ENCODE data around the gene DCUN1D2.
"Not testable (repeated sequence)": the region's sequence is repeated elsewhere in the genome, so short reads cannot be mapped to it uniquely, and the experiment has no call there.

DCUN1D2 gene

GRCh38 chr13:113490496-113491417 is at the start of gene DCUN1D2:
TSS of gene DCUN1D2 (minus strand) at chr13:113490711. CDS start at chr13:113490669, 42 bp downstream.
- peak; percentile 69 for DNase-seq (ENCODE audit: low read depth)

GRCh38 chr13:113539822-113540221 is 49.3 kb upstream of the DCUN1D2 start:
- DNase-seq (ENCODE audit: low read depth): no peak

- no peak for DNase-seq (ENCODE audit: low read depth)
These were observed 48.7 kb upstream of the DCUN1D2 start for GRCh38 chr13:113539176-113539575.

- DNase-seq (ENCODE audit: low read depth): no peak
These were observed 48.2 kb upstream of the DCUN1D2 start for GRCh38 chr13:113538689-113539058.

- DNase-seq (ENCODE audit: low read depth): no peak
These were observed 47.6 kb upstream of the DCUN1D2 start for GRCh38 chr13:113537909-113538688.

- no peak for DNase-seq (ENCODE audit: low read depth)
These were observed 46.7 kb upstream of the DCUN1D2 start for GRCh38 chr13:113537205-113537604.

GRCh38 chr13:113536461-113537110 is 46.1 kb upstream of the DCUN1D2 start:
- no peak for DNase-seq (ENCODE audit: low read depth)

- DNase-seq (ENCODE audit: low read depth): no peak
These were observed 44.9 kb upstream of the DCUN1D2 start for GRCh38 chr13:113535381-113535781.

GRCh38 chr13:113534236-113534860 is 43.8 kb upstream of the DCUN1D2 start:
- no peak for DNase-seq (ENCODE audit: low read depth)

- DNase-seq (ENCODE audit: low read depth): no peak
These were observed 42.8 kb upstream of the DCUN1D2 start for GRCh38 chr13:113533161-113533840.

- no peak for DNase-seq (ENCODE audit: low read depth)
These were observed 41.8 kb upstream of the DCUN1D2 start for GRCh38 chr13:113532156-113532806.

GRCh38 chr13:113531041-113531873 is 40.7 kb upstream of the DCUN1D2 start:
- no peak for DNase-seq (ENCODE audit: low read depth)

- DNase-seq (ENCODE audit: low read depth): no peak
These were observed 38.3 kb upstream of the DCUN1D2 start for GRCh38 chr13:113528813-113529180.

GRCh38 chr13:113528101-113528812 is 37.7 kb upstream of the DCUN1D2 start:
- no peak for DNase-seq (ENCODE audit: low read depth)

- no peak for DNase-seq (ENCODE audit: low read depth)
These were observed 36.9 kb upstream of the DCUN1D2 start for GRCh38 chr13:113527272-113527958.

- DNase-seq (ENCODE audit: low read depth): no peak
These were observed 36.1 kb upstream of the DCUN1D2 start for GRCh38 chr13:113526466-113527220.

GRCh38 chr13:113522438-113522837 is 31.9 kb upstream of the DCUN1D2 start:
- not testable (repeated sequence) for DNase-seq (ENCODE audit: low read depth)

- no peak for DNase-seq (ENCODE audit: low read depth)
These were observed 30.1 kb upstream of the DCUN1D2 start for GRCh38 chr13:113520571-113520970.

All from stimulated activated CD8-positive, alpha-beta memory T cell treated with anti-CD3 and anti-CD28 coated beads, Interleukin-12 subunit alpha, Interleukin-12 subunit beta, amount 100 ng/mL, for 4 hours (primary cell).